GM19099 (cell line): ENCODE data around the gene MILR1.
A peak's percentile ranks its signal among the peaks of the same experiment; 100 is the strongest.

Source experiments
- POLR2A ChIP-seq: IDR thresholded peaks from 3 replicates; pipeline ENCODE4 v1.6.1; 2011; ENCODE audit warnings: low read depth; ENCODE audit not compliant: insufficient read length; ENCODE audit errors: extremely low read depth

The MILR1 gene

GRCh38 chr17:64494121-64494520 lies 45.2 kb downstream of the MILR1 start:
- TF ChIP-seq POLR2A = no peak

- TF ChIP-seq POLR2A = no peak
Measured at GRCh38 chr17:64496348-64496785, 47.5 kb downstream of the MILR1 start.

- TF ChIP-seq POLR2A = peak; percentile 93
Measured at GRCh38 chr17:64496786-64497564, 48.1 kb downstream of the MILR1 start, which contains the start of gene POLG2. POLG2 (minus strand) TSS chr17:64497054; CDS start chr17:64496968, 86 bp downstream.

GRCh38 chr17:64497565-64498035 lies 48.7 kb downstream of the MILR1 start:
- TF ChIP-seq POLR2A = no peak

- TF ChIP-seq POLR2A = peak; percentile 20
Measured at GRCh38 chr17:64498308-64499203, 49.6 kb downstream of the MILR1 start.

- TF ChIP-seq POLR2A = no peak
Measured at GRCh38 chr17:64499805-64500486, 51.0 kb downstream of the MILR1 start.

GRCh38 chr17:64500487-64500859 lies 51.6 kb downstream of the MILR1 start:
- TF ChIP-seq POLR2A = no peak

- peak; percentile 13 for TF ChIP-seq POLR2A
Measured at GRCh38 chr17:64500862-64501765, 52.2 kb downstream of the MILR1 start.

GRCh38 chr17:64502021-64502420 lies 53.1 kb downstream of the MILR1 start:
- TF ChIP-seq POLR2A = no peak

GRCh38 chr17:64502809-64503208 lies 53.9 kb downstream of the MILR1 start:
- no peak for TF ChIP-seq POLR2A

- no peak for TF ChIP-seq POLR2A
Measured at GRCh38 chr17:64503341-64503740, 54.4 kb downstream of the MILR1 start.

- no peak for TF ChIP-seq POLR2A
Measured at GRCh38 chr17:64503821-64504768, 55.2 kb downstream of the MILR1 start.

- no peak for TF ChIP-seq POLR2A
Measured at GRCh38 chr17:64504769-64505339, 55.9 kb downstream of the MILR1 start.
